HCT116 (cell line): Measurements from ENCODE around the gene PHGDH. TPM values are rescaled to one million over a fixed set of nuclear protein-coding genes. Genes with fewer than 3 reads are reported as not detected.

Experiments
- ATAC-seq: fragments of 200-7000 bp; cut with Tn5 transposase; 2 replicates; pipeline ENCODE4 v1.9.1; 2020; ENCODE audit warnings: mild to moderate bottlenecking, moderate library complexity
- BruUV-seq: library from RNA; stranded (reverse); fragments of 400-500 nt; replicated peaks from 2 replicates; lab custom pipeline; 2021; lab: Mats Ljungman, UMichigan
- CTCF ChIA-PET: fragments of 300-600 bp; sonication (Branson Sonifier 250); formaldehyde crosslinking; loops from one replicate; lab custom pipeline; 2021; ENCODE audit warnings: antibody characterized with exemption; lab: Charles Lee
- POLR2A ChIA-PET: fragments of 300-600, 350-600 bp; sonication (Branson Sonifier 250); formaldehyde crosslinking; loops from one replicate; lab custom pipeline; 2021; ENCODE audit warnings: antibody characterized with exemption; lab: Charles Lee
- RAD21 ChIA-PET, 2 experiments: fragments of 300-600 bp; sonication (Branson Sonifier 250); formaldehyde crosslinking; loops; one replicate each; lab custom pipeline; 2023; ENCODE audit warnings: low total read pairs in 2 of 2; ENCODE audit not compliant: uncharacterized antibody in 2 of 2, unreplicated experiment in 2 of 2, low non-redundant PET in 1 of 2; lab: Charles Lee
- DNase-seq: peaks from one replicate; pipeline ENCODE4 v3.0.0-alpha.2; 2010; ENCODE audit warnings: low read depth, low spot score
- H2AFZ ChIP-seq: fragments of 200-600 bp; shearing (Covaris generic), sonication (generic); 2 replicates; pipeline ENCODE4 v1.6.1; 2017; ENCODE audit warnings: low read depth, mixed run types, mixed read lengths, antibody characterized with exemption, low read length; ENCODE audit not compliant: poor library complexity, severe bottlenecking
- H3K27ac ChIP-seq: 2 replicates; pipeline ENCODE4 v1.5.1; 2012; ENCODE audit warnings: low read depth, low read length
- H3K27me3 ChIP-seq: fragments of 200-600 bp; sonication (generic); 2 replicates; pipeline ENCODE4 v1.6.1; 2016; ENCODE audit warnings: mixed run types, low read length, mixed read lengths; ENCODE audit not compliant: insufficient read depth
- H3K36me3 ChIP-seq, 2 experiments: fragments of 200-500 bp in 1 of 2; fragments of 200-600 bp in 1 of 2; sonication (Bioruptor generic) in 1 of 2; sonication (generic) in 1 of 2; 2 replicates each; pipeline versions ENCODE4 v1.5.1 to v1.6.1; 2014 to 2016; ENCODE audit warnings: low read length in 2 of 2, inconsistent platforms in 1 of 2, mixed read lengths in 1 of 2, mixed run types in 1 of 2; ENCODE audit not compliant: insufficient read depth in 2 of 2, control insufficient read depth in 1 of 2
- H3K4me1 ChIP-seq, 2 experiments: fragments of 200-600 bp in 1 of 2; sonication (generic) in 1 of 2; 2 replicates each; pipeline versions ENCODE4 v1.5.1 to v1.6.1; 2012 to 2017; ENCODE audit warnings: low read length in 2 of 2, inconsistent platforms in 1 of 2, mild to moderate bottlenecking in 1 of 2, mixed read lengths in 1 of 2, mixed run types in 1 of 2, moderate library complexity in 1 of 2; ENCODE audit not compliant: insufficient read depth in 2 of 2, control insufficient read depth in 1 of 2
- H3K4me2 ChIP-seq: fragments of 200-600 bp; sonication (generic); 2 replicates; pipeline ENCODE4 v1.6.1; 2017; ENCODE audit warnings: mixed run types, low read length, mixed read lengths
- H3K4me3 ChIP-seq, 2 experiments: fragments of 200-600 bp in 1 of 2; sonication (generic) in 1 of 2; replicated peaks in 1 of 2; 2 replicates each; pipeline ENCODE4 v1.5.1; 2011 to 2016; ENCODE audit warnings: low read length in 2 of 2, control low read depth in 1 of 2, low read depth in 1 of 2, mild to moderate bottlenecking in 1 of 2, mixed read lengths in 1 of 2, mixed run types in 1 of 2
- H3K79me2 ChIP-seq: fragments of 200-600 bp; sonication (generic); 2 replicates; pipeline ENCODE4 v1.6.1; 2017; ENCODE audit warnings: mild to moderate bottlenecking, mixed run types, low read length, moderate library complexity, mixed read lengths; ENCODE audit not compliant: insufficient read depth
- H3K9ac ChIP-seq: fragments of 200-600 bp; sonication (generic); 2 replicates; pipeline ENCODE4 v1.6.1; 2016; ENCODE audit warnings: low read length, mixed read lengths
- H3K9me2 ChIP-seq: fragments of 200-600 bp; sonication (generic), shearing (Covaris generic); 2 replicates; pipeline ENCODE4 v1.6.1; 2017; ENCODE audit warnings: mixed run types, mild to moderate bottlenecking, moderate library complexity; ENCODE audit not compliant: insufficient read depth
- H3K9me3 ChIP-seq, 2 experiments: fragments of 200-500 bp in 1 of 2; fragments of 200-600 bp in 1 of 2; sonication (Bioruptor generic) in 1 of 2; sonication (generic) in 1 of 2; 2 replicates each; pipeline ENCODE4 v1.6.1; 2014 to 2017; ENCODE audit warnings: low read length in 2 of 2, mixed read lengths in 2 of 2, inconsistent platforms in 1 of 2, low read depth in 1 of 2, mild to moderate bottlenecking in 1 of 2, mixed run types in 1 of 2, moderate library complexity in 1 of 2; ENCODE audit not compliant: control insufficient read depth in 1 of 2, insufficient read depth in 1 of 2
- H4K20me1 ChIP-seq: fragments of 200-600 bp; sonication (generic), shearing (Covaris generic); 2 replicates; pipeline ENCODE4 v1.6.1; 2017; ENCODE audit warnings: mixed run types, mild to moderate bottlenecking, moderate library complexity; ENCODE audit not compliant: insufficient read depth
- CBX3 ChIP-seq: IDR thresholded peaks from 2 replicates; pipeline ENCODE4 v1.6.1; 2012; ENCODE audit warnings: low read depth
- CEBPB ChIP-seq: IDR thresholded peaks from 2 replicates; pipeline ENCODE4 v1.6.1; 2012; ENCODE audit warnings: low read depth
- EGR1 ChIP-seq: IDR thresholded peaks from 2 replicates; pipeline ENCODE4 v1.6.1; 2012; ENCODE audit warnings: low read depth
- EZH2 ChIP-seq: fragments of 200-600 bp; sonication (generic); IDR thresholded peaks from 2 replicates; pipeline ENCODE4 v1.6.1; 2017; ENCODE audit warnings: antibody characterized with exemption, mixed run types
- EZH2phosphoT487 ChIP-seq: fragments of 200-600 bp; IDR thresholded peaks from 2 replicates; pipeline ENCODE4 v1.6.1; 2018; ENCODE audit warnings: antibody characterized with exemption, borderline replicate concordance
- FOSL1 ChIP-seq: IDR thresholded peaks from 2 replicates; pipeline ENCODE4 v1.6.1; 2012; ENCODE audit warnings: low read depth
- JUND ChIP-seq: IDR thresholded peaks from 2 replicates; pipeline ENCODE4 v1.6.1; 2012
- POLR2A ChIP-seq: IDR thresholded peaks from 2 replicates; pipeline ENCODE4 v1.7.0; 2011; ENCODE audit warnings: borderline replicate concordance; ENCODE audit not compliant: insufficient read depth, insufficient read length; ENCODE audit errors: extremely low read depth
- RAD21 ChIP-seq: IDR thresholded peaks from 2 replicates; pipeline ENCODE4 v1.6.1; 2012; ENCODE audit warnings: low read depth, mild to moderate bottlenecking
- SIN3A ChIP-seq: IDR thresholded peaks from 2 replicates; pipeline ENCODE4 v1.6.1; 2012; ENCODE audit warnings: low read depth
- TCF7L2 ChIP-seq: IDR thresholded peaks from 2 replicates; pipeline ENCODE4 v1.7.0; 2011; ENCODE audit warnings: borderline replicate concordance, inconsistent platforms; ENCODE audit not compliant: insufficient read depth, insufficient read length; ENCODE audit errors: extremely low read depth
- YY1 ChIP-seq: IDR thresholded peaks from 2 replicates; pipeline ENCODE4 v1.6.1; 2011; ENCODE audit warnings: low read length, low read depth, moderate library complexity, mild to moderate bottlenecking; ENCODE audit not compliant: insufficient replicate concordance; ENCODE audit errors: extremely low read depth
- intact Hi-C: fragments of 100-400 bp; cut with micrococcal nuclease; formaldehyde crosslinking; loops from 2 replicates; pipeline ENCODE4 v1.10.0; 2022
- total RNA-seq: library from RNA; stranded (reverse); gene quantifications from one replicate; pipeline ENCODE4 v1.2.1, GENCODE V29; 2021; ENCODE audit not compliant: unreplicated experiment
- TF ChIP-seq, protein P1 (sequence below): IDR thresholded peaks from 2 replicates; pipeline ENCODE4 v1.6.1; 2012; ENCODE audit warnings: low read depth
- TF ChIP-seq, protein P2 (sequence below): IDR thresholded peaks from 2 replicates; pipeline ENCODE4 v1.6.1; 2012

PHGDH gene
- total RNA-seq, 1 experiment from 2014 or later: 187 TPM

DNA sequence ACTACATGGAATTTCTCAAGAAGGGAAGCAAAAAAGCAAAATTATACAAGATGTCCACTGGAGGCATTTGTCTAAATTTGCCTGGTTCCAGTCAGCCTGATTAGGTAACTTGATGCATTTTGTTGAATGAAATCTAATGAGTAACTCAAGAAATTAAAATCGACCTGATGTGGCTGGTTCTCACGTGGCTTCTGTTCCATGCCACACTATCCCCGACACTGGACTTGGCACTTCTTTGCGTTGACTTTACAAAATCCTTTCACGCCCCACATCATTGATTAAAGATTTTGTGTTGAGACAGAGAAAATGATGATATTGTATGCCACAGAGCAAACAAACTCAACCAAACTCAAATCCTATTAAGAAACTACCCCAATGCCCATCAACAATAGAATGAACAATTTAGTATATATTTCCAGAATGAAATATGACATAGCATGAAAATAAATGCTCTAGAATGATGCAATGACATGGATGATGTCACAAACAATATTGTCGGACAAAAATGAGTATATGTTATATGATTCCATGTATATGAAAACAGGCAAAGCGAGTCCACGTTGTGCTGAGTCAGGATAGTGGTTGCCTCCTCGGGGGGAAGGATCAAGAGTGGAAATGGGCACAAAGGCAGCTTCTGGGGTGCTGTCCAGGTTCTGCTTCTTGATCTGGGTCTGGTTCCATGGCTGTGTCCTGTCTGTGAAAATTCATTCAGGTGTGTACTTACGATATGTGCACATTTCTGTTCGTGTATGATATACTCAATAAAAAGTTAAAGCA is 69.9 kb downstream of the PHGDH start:
- H3K4me3 ChIP-seq: no peak overlapping the region
- ChIA-PET RAD21 (no interaction called here), POLR2A (no interaction called here), CTCF (interaction anchor here (0.9 kb wide), 1 partner anchor 27 kb away, joined by 3 read pairs; no protein-coding TSS in a partner anchor)
- H3K36me3 ChIP-seq: no peaks in the 10 kb centered on the region
- no peak for TF ChIP-seq EZH2
- no peak for TF ChIP-seq CEBPB
- TF ChIP-seq EGR1: no peak
- no peaks in the 10 kb centered on the region for H3K9me3 ChIP-seq
- ATAC-seq (no peak), DNase-seq (no peak)
- BruUV-seq: no TSS peak
- no peak overlapping the region for H3K4me2 ChIP-seq
- H3K9me2 ChIP-seq: no peaks in the 10 kb centered on the region
- no peak overlapping the region for H2AFZ ChIP-seq
- no peak overlapping the region for H3K27ac ChIP-seq
- no peak overlapping the region for H3K9ac ChIP-seq
- no peaks in the 10 kb centered on the region for H4K20me1 ChIP-seq
- no peaks in the 10 kb centered on the region for H3K27me3 ChIP-seq
- no peaks in the 10 kb centered on the region for H3K4me1 ChIP-seq
- intact Hi-C loops: no loop called here
- H3K79me2 ChIP-seq: no peaks in the 10 kb centered on the region

DNA sequence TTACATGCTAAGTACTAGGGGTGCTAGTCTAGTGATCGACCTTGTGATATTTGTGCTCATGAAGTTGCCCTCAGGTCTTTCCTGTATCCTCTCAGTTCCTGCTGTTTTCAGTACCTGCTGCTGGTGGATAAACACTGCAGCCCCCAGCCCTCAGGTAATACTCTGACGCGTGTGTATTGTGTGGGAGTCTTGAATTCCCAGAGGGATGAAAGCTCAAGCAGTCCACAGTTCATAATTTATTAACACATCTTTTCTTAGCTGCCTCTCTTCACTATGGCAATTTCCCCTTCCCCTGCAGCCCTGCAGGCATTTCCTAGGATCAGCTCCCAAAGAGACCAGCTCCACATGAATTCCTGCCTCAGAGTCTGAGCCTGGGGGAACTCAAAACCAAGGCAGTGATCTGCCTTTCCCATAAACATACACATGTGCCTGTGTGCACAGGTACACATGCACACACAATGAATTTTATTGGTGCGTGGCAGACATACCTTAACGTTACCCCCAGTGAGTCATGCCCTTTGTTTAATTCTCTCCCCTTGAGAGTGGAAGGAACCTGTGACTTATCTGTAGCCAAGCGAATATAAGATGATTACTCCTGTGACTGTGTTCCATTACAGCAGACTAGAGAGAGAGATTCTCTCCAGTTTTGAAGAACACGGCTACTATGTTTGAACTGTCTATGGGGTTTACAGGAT is 71.0 kb downstream of the PHGDH start:
- DNase-seq: no peak
- Histone ChIP-seq H3K9me2 (no peaks in the 10 kb centered on the region), H3K27me3 (no peaks in the 10 kb centered on the region), H3K27ac (no peak overlapping the region), H3K36me3 (no peaks in the 10 kb centered on the region), H3K9ac (no peak overlapping the region), H4K20me1 (no peaks in the 10 kb centered on the region), H3K4me2 (no peak overlapping the region), H3K4me1 (no peaks in the 10 kb centered on the region), H3K9me3 (no peaks in the 10 kb centered on the region), H3K79me2 (no peaks in the 10 kb centered on the region), H3K4me3 (no peak overlapping the region), H2AFZ (no peak overlapping the region)
- ChIA-PET RAD21 (no interaction called here), POLR2A (no interaction called here), CTCF (interaction anchor here (0.9 kb wide), 1 partner anchor 26 kb away, joined by 3 read pairs; no protein-coding TSS in a partner anchor)
- no peak for TF ChIP-seq JUND
- TF ChIP-seq CEBPB: no peak
- TF ChIP-seq RAD21: no peak
- TF ChIP-seq TCF7L2: no peak
- TF ChIP-seq, protein P1, sequence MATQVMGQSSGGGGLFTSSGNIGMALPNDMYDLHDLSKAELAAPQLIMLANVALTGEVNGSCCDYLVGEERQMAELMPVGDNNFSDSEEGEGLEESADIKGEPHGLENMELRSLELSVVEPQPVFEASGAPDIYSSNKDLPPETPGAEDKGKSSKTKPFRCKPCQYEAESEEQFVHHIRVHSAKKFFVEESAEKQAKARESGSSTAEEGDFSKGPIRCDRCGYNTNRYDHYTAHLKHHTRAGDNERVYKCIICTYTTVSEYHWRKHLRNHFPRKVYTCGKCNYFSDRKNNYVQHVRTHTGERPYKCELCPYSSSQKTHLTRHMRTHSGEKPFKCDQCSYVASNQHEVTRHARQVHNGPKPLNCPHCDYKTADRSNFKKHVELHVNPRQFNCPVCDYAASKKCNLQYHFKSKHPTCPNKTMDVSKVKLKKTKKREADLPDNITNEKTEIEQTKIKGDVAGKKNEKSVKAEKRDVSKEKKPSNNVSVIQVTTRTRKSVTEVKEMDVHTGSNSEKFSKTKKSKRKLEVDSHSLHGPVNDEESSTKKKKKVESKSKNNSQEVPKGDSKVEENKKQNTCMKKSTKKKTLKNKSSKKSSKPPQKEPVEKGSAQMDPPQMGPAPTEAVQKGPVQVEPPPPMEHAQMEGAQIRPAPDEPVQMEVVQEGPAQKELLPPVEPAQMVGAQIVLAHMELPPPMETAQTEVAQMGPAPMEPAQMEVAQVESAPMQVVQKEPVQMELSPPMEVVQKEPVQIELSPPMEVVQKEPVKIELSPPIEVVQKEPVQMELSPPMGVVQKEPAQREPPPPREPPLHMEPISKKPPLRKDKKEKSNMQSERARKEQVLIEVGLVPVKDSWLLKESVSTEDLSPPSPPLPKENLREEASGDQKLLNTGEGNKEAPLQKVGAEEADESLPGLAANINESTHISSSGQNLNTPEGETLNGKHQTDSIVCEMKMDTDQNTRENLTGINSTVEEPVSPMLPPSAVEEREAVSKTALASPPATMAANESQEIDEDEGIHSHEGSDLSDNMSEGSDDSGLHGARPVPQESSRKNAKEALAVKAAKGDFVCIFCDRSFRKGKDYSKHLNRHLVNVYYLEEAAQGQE: no peak
- TF ChIP-seq, protein P2, sequence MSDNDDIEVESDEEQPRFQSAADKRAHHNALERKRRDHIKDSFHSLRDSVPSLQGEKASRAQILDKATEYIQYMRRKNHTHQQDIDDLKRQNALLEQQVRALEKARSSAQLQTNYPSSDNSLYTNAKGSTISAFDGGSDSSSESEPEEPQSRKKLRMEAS: no peak
- no peak for TF ChIP-seq FOSL1
- TF ChIP-seq CBX3: no peak
- TF ChIP-seq YY1: no peak
- TF ChIP-seq EZH2: no peak
- TF ChIP-seq EZH2phosphoT487: no peak
- TF ChIP-seq POLR2A: no peak
- TF ChIP-seq SIN3A: no peak
- intact Hi-C loops: no loop called here
- no TSS peak for BruUV-seq
- ATAC-seq: no peak
